Endothelial cell of umbilical vein (primary cell): ENCODE results near the gene SPRR3. TPM values are rescaled to one million over a fixed set of nuclear protein-coding genes. Genes with fewer than 3 reads are reported as not detected.
"Not testable (repeated sequence)": the region's sequence is repeated elsewhere in the genome, so short reads cannot be mapped to it uniquely, and the experiment has no call there.

Source experiments
- BruUV-seq: library from RNA; stranded (reverse); fragments of 400-500 nt; replicated peaks from 2 replicates; lab custom pipeline; 2021; lab: Mats Ljungman, UMichigan
- CTCF ChIA-PET: fragments of 300-600, 350-600 bp; sonication (Branson Sonifier 250); formaldehyde crosslinking; loops from one replicate; lab custom pipeline; 2021; ENCODE audit warnings: antibody characterized with exemption, inconsistent platforms; lab: Charles Lee
- POLR2A ChIA-PET: fragments of 300-600, 350-600 bp; sonication (Branson Sonifier 250); formaldehyde crosslinking; loops from one replicate; lab custom pipeline; 2021; ENCODE audit warnings: antibody characterized with exemption, inconsistent platforms; lab: Charles Lee
- DNase-seq: peaks from one replicate; pipeline ENCODE4 v3.0.0-alpha.2; 2011; ENCODE audit warnings: low read depth, low spot score
- FAIRE-seq: peaks from 2 replicates; lab custom pipeline; 2011; peaks lifted over from hg19 to GRCh38; lab: Jason Lieb, UNC
- H2AFZ ChIP-seq: 2 replicates; pipeline ENCODE4 v1.6.0; 2012; ENCODE audit warnings: low read depth, low read length, control low read depth, inconsistent platforms
- H3K27ac ChIP-seq: 2 replicates; pipeline ENCODE4 v1.5.1; 2011; ENCODE audit warnings: low read depth, mild to moderate bottlenecking, control low read depth, low read length, moderate library complexity; ENCODE audit not compliant: insufficient read depth
- H3K27me3 ChIP-seq, 2 experiments: 2 replicates each; pipeline versions ENCODE4 v1.6.0 to v1.6.1; 2011; ENCODE audit warnings: low read length in 2 of 2, mixed read lengths in 1 of 2; ENCODE audit not compliant: control insufficient read depth in 2 of 2, insufficient read depth in 2 of 2
- H3K36me3 ChIP-seq, 2 experiments: 2 replicates in 1 of 2; 3 replicates in 1 of 2; pipeline ENCODE4 v1.5.1; 2011; ENCODE audit warnings: low read length in 2 of 2, mild to moderate bottlenecking in 1 of 2, moderate library complexity in 1 of 2; ENCODE audit not compliant: control insufficient read depth in 2 of 2, insufficient read depth in 2 of 2; ENCODE audit errors: extremely low read depth in 1 of 2
- H3K4me1 ChIP-seq: 3 replicates; pipeline ENCODE4 v1.5.1; 2011; ENCODE audit warnings: mild to moderate bottlenecking, low read length; ENCODE audit not compliant: control insufficient read depth, insufficient read depth; ENCODE audit errors: extremely low read depth
- H3K4me2 ChIP-seq: 2 replicates; pipeline ENCODE4 v1.6.1; 2011; ENCODE audit warnings: low read length, control low read depth, mixed read lengths; ENCODE audit not compliant: insufficient read depth
- H3K4me3 ChIP-seq, 3 experiments: fragments of 200-600 bp in 1 of 3; sonication (generic), shearing (Covaris generic) in 1 of 3; replicated peaks in 1 of 3; 2 replicates each; pipeline ENCODE4 v1.5.1; 2011 to 2016; ENCODE audit warnings: control low read depth in 3 of 3, low read length in 3 of 3, mild to moderate bottlenecking in 2 of 3, inconsistent platforms in 1 of 3, low read depth in 1 of 3, moderate library complexity in 1 of 3; ENCODE audit not compliant: insufficient read depth in 1 of 3
- H3K79me2 ChIP-seq: 2 replicates; pipeline ENCODE4 v1.6.0; 2012; ENCODE audit warnings: low read length, inconsistent platforms; ENCODE audit not compliant: control insufficient read depth, insufficient read depth
- H3K9ac ChIP-seq: replicated peaks from 2 replicates; pipeline ENCODE3; 2011; ENCODE audit warnings: low read length, control low read depth; ENCODE audit not compliant: insufficient read depth; ENCODE audit errors: extremely low read depth
- H3K9me1 ChIP-seq: replicated peaks from 3 replicates; pipeline ENCODE4 v1.6.0; 2011; ENCODE audit warnings: mild to moderate bottlenecking, low read length; ENCODE audit not compliant: control insufficient read depth, insufficient read depth; ENCODE audit errors: extremely low read depth
- H3K9me3 ChIP-seq: replicated peaks from 2 replicates; pipeline ENCODE4 v1.5.1; 2012; ENCODE audit warnings: low read length, inconsistent platforms; ENCODE audit not compliant: control insufficient read depth, insufficient read depth
- H4K20me1 ChIP-seq: replicated peaks from 2 replicates; pipeline ENCODE3; 2011; ENCODE audit warnings: mild to moderate bottlenecking, low read length; ENCODE audit not compliant: control insufficient read depth, insufficient read depth; ENCODE audit errors: extremely low read depth
- dilution Hi-C: fragments of 300-500 bp; cut with MboI; formaldehyde crosslinking; loops from one replicate; pipeline ENCODE4 v1.15.0; 2019; ENCODE audit warnings: low sequenced_read_pairs; ENCODE audit not compliant: extremely low pct_ligation_motif_present
- intact Hi-C: fragments of 100-400 bp; cut with micrococcal nuclease; formaldehyde crosslinking; loops from one replicate; pipeline ENCODE4 v1.10.0; 2022
- polyA plus RNA-seq, 4 experiments: library from polyadenylated mRNA; depleted of rRNA in 3 of 4; stranded (reverse) in 3 of 4; unstranded in 1 of 4; fragments of >200 nt; gene quantifications; 2 replicates each; pipeline versions ENCODE4 v1.2.1 to v1.2.3, GENCODE V29; 2011 to 2012; ENCODE audit warnings: missing spikeins in 1 of 4
- total RNA-seq: library from RNA; stranded (reverse); gene quantifications from 2 replicates; pipeline ENCODE4 v1.2.3, GENCODE V29; 2021

Gene SPRR3
- total and polyA plus RNA-seq, 2 donors (not counting 3 experiments of a cell fraction or from before 2014, with no cell fraction given), result not detected

- CTCF ChIA-PET, H3K36me3 ChIP-seq, H3K4me2 ChIP-seq, FAIRE-seq, H3K79me2 ChIP-seq, POLR2A ChIA-PET, BruUV-seq, H3K9ac ChIP-seq, H4K20me1 ChIP-seq, H2AFZ ChIP-seq, intact Hi-C loops, H3K4me1 ChIP-seq, H3K9me1 ChIP-seq, dilution Hi-C loops, H3K4me3 ChIP-seq, H3K9me3 ChIP-seq, DNase-seq, H3K27ac ChIP-seq, H3K27me3 ChIP-seq: not testable (repeated sequence)
Measured at GRCh38 chr1:153011235-153011758, 9.7 kb downstream of the SPRR3 start.

DNA sequence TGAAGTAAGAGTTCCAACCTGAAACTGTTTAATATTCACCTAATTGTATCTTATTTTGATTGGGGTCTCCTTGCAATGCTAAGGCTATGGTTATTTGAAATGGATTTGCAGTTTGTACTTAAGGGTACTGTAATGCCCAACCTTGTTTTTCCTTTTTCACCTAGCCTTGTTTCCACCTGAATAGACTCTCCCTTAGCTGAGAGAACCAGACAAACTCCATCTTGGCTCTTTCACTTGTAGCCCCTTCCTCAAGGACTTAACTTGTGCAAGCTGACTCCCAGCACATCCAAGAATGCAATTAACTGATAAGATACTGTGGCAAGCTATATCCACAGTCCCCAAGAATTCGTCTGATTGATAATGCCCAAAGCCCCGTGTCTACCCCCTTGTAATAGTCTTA lies 20.3 kb downstream of the SPRR3 start:
- H3K36me3 ChIP-seq, CTCF ChIA-PET, BruUV-seq, H3K27ac ChIP-seq, POLR2A ChIA-PET, H3K9me3 ChIP-seq, intact Hi-C loops, H3K9ac ChIP-seq, H4K20me1 ChIP-seq, DNase-seq, dilution Hi-C loops, H3K79me2 ChIP-seq, H3K9me1 ChIP-seq, H2AFZ ChIP-seq, H3K4me3 ChIP-seq, H3K4me2 ChIP-seq, H3K4me1 ChIP-seq, FAIRE-seq, H3K27me3 ChIP-seq: not testable (repeated sequence)

- H4K20me1 ChIP-seq, POLR2A ChIA-PET: not testable (repeated sequence)
Measured at GRCh38 chr1:153022340-153022739, 20.8 kb downstream of the SPRR3 start.

More at GRCh38 chr1:153022340-153022739, 20.8 kb downstream of the SPRR3 start:
- H3K4me2 ChIP-seq, H3K36me3 ChIP-seq, H3K4me1 ChIP-seq, DNase-seq, H3K9me1 ChIP-seq, dilution Hi-C loops, H2AFZ ChIP-seq, BruUV-seq, FAIRE-seq, H3K79me2 ChIP-seq, CTCF ChIA-PET, H3K27me3 ChIP-seq, H3K9me3 ChIP-seq, H3K9ac ChIP-seq, H3K4me3 ChIP-seq, intact Hi-C loops, H3K27ac ChIP-seq: not testable (repeated sequence)
